NT2/D1 (cell line): ENCODE measurements around the gene SAMD8.

Source experiments
- SUZ12 ChIP-seq: IDR thresholded peaks from 2 replicates; pipeline ENCODE4 v1.6.1; 2011; ENCODE audit not compliant: insufficient read length, insufficient read depth; ENCODE audit errors: extremely low read depth
- YY1 ChIP-seq: IDR thresholded peaks from 2 replicates; pipeline ENCODE4 v1.6.1; 2011; ENCODE audit not compliant: insufficient read length, insufficient read depth
- ZNF274 ChIP-seq: IDR thresholded peaks from 2 replicates; pipeline ENCODE4 v1.6.1; 2011; ENCODE audit warnings: mild to moderate bottlenecking, low read depth, low read length

DNA sequence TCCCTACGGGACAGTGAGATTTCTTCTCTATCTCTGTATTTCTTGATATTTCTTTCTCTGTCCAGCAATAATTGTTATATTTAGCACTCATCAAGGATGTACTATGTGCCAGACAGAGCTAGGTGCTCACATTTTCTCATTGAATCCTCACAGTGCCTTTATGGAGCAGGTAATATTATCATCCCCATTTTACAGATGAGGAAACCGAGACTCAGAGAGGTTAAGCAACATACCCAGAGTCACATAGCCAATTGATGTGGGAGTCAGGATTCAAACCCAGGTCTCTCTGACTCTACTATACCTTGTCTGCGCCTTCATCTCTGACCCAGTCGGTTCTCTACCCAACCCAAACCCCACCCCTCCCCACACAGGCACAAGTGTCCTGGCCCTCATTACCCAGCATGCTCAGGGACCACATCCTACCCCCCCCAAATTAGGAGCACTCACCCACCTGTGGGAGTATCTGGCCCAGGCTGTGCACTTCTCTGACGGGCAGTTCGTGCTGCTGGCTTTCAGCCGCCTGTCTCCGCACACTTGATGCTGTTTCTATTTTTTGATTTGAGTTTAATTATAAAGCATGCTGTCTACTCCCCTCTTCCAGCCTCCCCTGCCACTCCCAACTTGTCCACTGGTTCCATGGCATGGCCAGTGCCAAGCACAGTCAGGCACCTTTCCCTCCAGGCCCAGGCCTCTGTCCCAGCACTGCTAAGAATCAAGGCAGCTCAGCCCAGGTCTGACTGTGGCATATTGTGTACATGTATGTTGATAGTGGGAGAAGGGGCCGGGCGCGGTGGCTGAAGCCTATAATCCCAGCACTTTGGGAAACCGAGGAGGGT, 9.8 kb upstream of the SAMD8 start:
- no peak for TF ChIP-seq YY1
- TF ChIP-seq ZNF274 = no peak
- TF ChIP-seq SUZ12 = no peak
